Renal cortex interstitium (tissue), 3 donors: ENCODE results near the gene DNALI1. TPM values are rescaled to one million over a fixed set of nuclear protein-coding genes. Genes with fewer than 3 reads are reported as not detected.

Source experiments
- polyA plus RNA-seq, 3 donors: library from polyadenylated mRNA; unstranded; fragments of 120-200 nt; gene quantifications; one replicate each; pipeline ENCODE4 v1.2.1, GENCODE V29; 2013; ENCODE audit not compliant: insufficient read length in 3 of 3

DNALI1 gene
- polyA plus RNA-seq, 3 donors = 64.5 to 88.0 (median 70.2) TPM

Other genes starting within 250 kb of the DNALI1 start
- 1 to 10 TPM; 1.8 to 3.4 (median 1.9) TPM for gene ZC3H12A, start 82.4 kb upstream of the DNALI1 start, polyA plus RNA-seq
- gene MEAF6, start 42.2 kb upstream of the DNALI1 start, polyA plus RNA-seq = 100 to 1,000 TPM in 2 of 3 donors, 10 to 100 TPM in 1; 99.5 to 103 (median 101) TPM
- 10 to 100 TPM; 14.2 to 15.3 (median 14.6) TPM for gene SNIP1, start 2.6 kb upstream of the DNALI1 start, polyA plus RNA-seq
- gene GNL2, start 39.0 kb downstream of the DNALI1 start, polyA plus RNA-seq = 10 to 100 TPM; 66.2 to 84.1 (median 74.9) TPM
- gene RSPO1, start 78.0 kb downstream of the DNALI1 start, polyA plus RNA-seq = 1 to 10 TPM; 4.8 to 8.6 (median 8.3) TPM
- gene CDCA8, start 135.6 kb downstream of the DNALI1 start, polyA plus RNA-seq = 10 to 100 TPM; 12.5 to 21.8 (median 21.3) TPM
- under 1 TPM; 0.10 to 0.36 (median 0.14) TPM for gene EPHA10, start 208.2 kb downstream of the DNALI1 start, polyA plus RNA-seq
- 1 to 10 TPM; 2.8 to 4.7 (median 3.8) TPM for gene MANEAL, start 236.9 kb downstream of the DNALI1 start, polyA plus RNA-seq